GM12878 (cell line): ENCODE measurements around the gene ALG12. TPM values are rescaled to one million over a fixed set of nuclear protein-coding genes. Genes with fewer than 3 reads are reported as not detected.

ENCODE experiments used
- BACH1 ChIP-seq: fragments of 450-650 bp; IDR thresholded peaks from 2 replicates; pipeline ENCODE4 v1.6.1; 2017; ENCODE audit warnings: mild to moderate bottlenecking, borderline replicate concordance
- CHD2 ChIP-seq: IDR thresholded peaks from 2 replicates; pipeline ENCODE4 v1.6.1; 2011; ENCODE audit warnings: low read depth, low read length, improper control_type of control experiment, borderline replicate concordance
- CREM ChIP-seq: IDR thresholded peaks from 2 replicates; pipeline ENCODE4 v1.6.1; 2014; ENCODE audit warnings: antibody characterized with exemption, low read depth
- EGR1 ChIP-seq, 2 experiments: IDR thresholded peaks; 1 replicate in 1 of 2; 2 replicates in 1 of 2; pipeline ENCODE4 v1.6.1; 2011 to 2012; ENCODE audit warnings: low read depth in 2 of 2, low read length in 2 of 2, borderline replicate concordance in 1 of 2, mild to moderate bottlenecking in 1 of 2, moderate library complexity in 1 of 2
- ESRRA ChIP-seq: IDR thresholded peaks from 2 replicates; pipeline ENCODE4 v1.6.1; 2012; ENCODE audit warnings: mild to moderate bottlenecking, low read length, improper control_type of control experiment
- FOXK2 ChIP-seq: fragments of 450-650 bp; IDR thresholded peaks from 2 replicates; pipeline ENCODE4 v1.6.1; 2017; ENCODE audit warnings: mild to moderate bottlenecking, moderate library complexity
- IRF4 ChIP-seq: IDR thresholded peaks from 2 replicates; pipeline ENCODE4 v1.6.1; 2011; ENCODE audit warnings: low read depth, low read length
- JUND ChIP-seq: IDR thresholded peaks from 2 replicates; pipeline ENCODE4 v1.6.1; 2012; ENCODE audit warnings: low read depth, mild to moderate bottlenecking, low read length, improper control_type of control experiment, moderate library complexity
- MEF2A ChIP-seq: IDR thresholded peaks from 2 replicates; pipeline ENCODE4 v1.6.1; 2011; ENCODE audit warnings: low read depth, mild to moderate bottlenecking, low read length, moderate library complexity; ENCODE audit not compliant: insufficient read depth
- MXI1 ChIP-seq: fragments of 150-350 bp; IDR thresholded peaks from 2 replicates; pipeline ENCODE4 v1.6.1; 2011; ENCODE audit warnings: low read depth, mild to moderate bottlenecking, inconsistent platforms, low read length, improper control_type of control experiment
- NR2C2 ChIP-seq: IDR thresholded peaks from 2 replicates; pipeline ENCODE4 v1.6.1; 2011; ENCODE audit warnings: borderline replicate concordance, low read depth; ENCODE audit not compliant: control insufficient read depth, insufficient read length
- NR2F1 ChIP-seq: fragments of 450-650 bp; conservative IDR thresholded peaks from 2 replicates; pipeline ENCODE4 v1.6.1; 2017; ENCODE audit warnings: mild to moderate bottlenecking
- PML ChIP-seq: IDR thresholded peaks from 2 replicates; pipeline ENCODE4 v1.6.1; 2012; ENCODE audit warnings: low read length, inconsistent platforms
- POLR2A ChIP-seq: IDR thresholded peaks from 2 replicates; pipeline ENCODE4 v1.6.1; 2011; ENCODE audit warnings: low read depth, mild to moderate bottlenecking, low read length
- POLR2AphosphoS5 ChIP-seq: IDR thresholded peaks from 2 replicates; pipeline ENCODE4 v1.6.1; 2011; ENCODE audit warnings: mild to moderate bottlenecking, low read length, inconsistent platforms
- YBX1 ChIP-seq: fragments of 450-650 bp; IDR thresholded peaks from 2 replicates; pipeline ENCODE4 v1.6.1; 2016; ENCODE audit warnings: antibody characterized with exemption
- YY1 ChIP-seq: IDR thresholded peaks from 2 replicates; pipeline ENCODE4 v1.6.1; 2011; ENCODE audit warnings: low read depth, mild to moderate bottlenecking, low read length
- polyA plus RNA-seq, 11 experiments: library from polyadenylated mRNA; depleted of rRNA in 4 of 11; unstranded in 6 of 11; stranded (reverse) in 5 of 11; fragments of >200 nt; fragmentation: Nextera tagmentation in 4 of 11; fragmentation: Illumina TruSeq in 1 of 11; extraction: Ambion mirVana in 4 of 11; extraction: Trizol in 1 of 11; gene quantifications; 1 replicate in 1 of 11; 2 replicates in 10 of 11; pipeline versions ENCODE4 v1.2.1 to v1.2.3, GENCODE V29; 2011 to 2016; ENCODE audit warnings: inconsistent platforms in 2 of 11, missing spikeins in 2 of 11, low read depth in 1 of 11
- total RNA-seq, 4 experiments: library from RNA; depleted of rRNA in 3 of 4; stranded (reverse); fragments of >200 nt in 3 of 4; fragmentation: Illumina TruSeq in 1 of 4; extraction: Trizol in 1 of 4; gene quantifications; 2 replicates each; pipeline versions ENCODE4 v1.2.1 to v1.2.3, GENCODE V29; 2013 to 2021
- TF ChIP-seq, protein P1 (sequence below): IDR thresholded peaks from 2 replicates; pipeline ENCODE4 v1.6.1; 2012; ENCODE audit warnings: mild to moderate bottlenecking, low read depth, low read length
- TF ChIP-seq, protein P2 (sequence below): IDR thresholded peaks from 2 replicates; pipeline ENCODE4 v1.6.1; 2012; ENCODE audit warnings: low read length, inconsistent platforms
- TF ChIP-seq, protein P3 (sequence below): IDR thresholded peaks from 2 replicates; pipeline ENCODE4 v1.6.1; 2011; ENCODE audit warnings: borderline replicate concordance, low read depth, mild to moderate bottlenecking, moderate library complexity, low read length; ENCODE audit not compliant: insufficient read depth, poor library complexity, severe bottlenecking
- TF ChIP-seq, protein P4 (sequence below): fragments of 450-650 bp; formaldehyde crosslinking; IDR thresholded peaks from 2 replicates; pipeline ENCODE4 v1.4.0; 2022; ENCODE audit warnings: mild to moderate bottlenecking, moderate library complexity

ALG12 gene
- total and polyA plus RNA-seq, 10 of the 15 experiments (the other 5 are each of a cell fraction or from before 2014, with no cell fraction given), result 0.22 to 23.4 (median 6.6) TPM

DNA sequence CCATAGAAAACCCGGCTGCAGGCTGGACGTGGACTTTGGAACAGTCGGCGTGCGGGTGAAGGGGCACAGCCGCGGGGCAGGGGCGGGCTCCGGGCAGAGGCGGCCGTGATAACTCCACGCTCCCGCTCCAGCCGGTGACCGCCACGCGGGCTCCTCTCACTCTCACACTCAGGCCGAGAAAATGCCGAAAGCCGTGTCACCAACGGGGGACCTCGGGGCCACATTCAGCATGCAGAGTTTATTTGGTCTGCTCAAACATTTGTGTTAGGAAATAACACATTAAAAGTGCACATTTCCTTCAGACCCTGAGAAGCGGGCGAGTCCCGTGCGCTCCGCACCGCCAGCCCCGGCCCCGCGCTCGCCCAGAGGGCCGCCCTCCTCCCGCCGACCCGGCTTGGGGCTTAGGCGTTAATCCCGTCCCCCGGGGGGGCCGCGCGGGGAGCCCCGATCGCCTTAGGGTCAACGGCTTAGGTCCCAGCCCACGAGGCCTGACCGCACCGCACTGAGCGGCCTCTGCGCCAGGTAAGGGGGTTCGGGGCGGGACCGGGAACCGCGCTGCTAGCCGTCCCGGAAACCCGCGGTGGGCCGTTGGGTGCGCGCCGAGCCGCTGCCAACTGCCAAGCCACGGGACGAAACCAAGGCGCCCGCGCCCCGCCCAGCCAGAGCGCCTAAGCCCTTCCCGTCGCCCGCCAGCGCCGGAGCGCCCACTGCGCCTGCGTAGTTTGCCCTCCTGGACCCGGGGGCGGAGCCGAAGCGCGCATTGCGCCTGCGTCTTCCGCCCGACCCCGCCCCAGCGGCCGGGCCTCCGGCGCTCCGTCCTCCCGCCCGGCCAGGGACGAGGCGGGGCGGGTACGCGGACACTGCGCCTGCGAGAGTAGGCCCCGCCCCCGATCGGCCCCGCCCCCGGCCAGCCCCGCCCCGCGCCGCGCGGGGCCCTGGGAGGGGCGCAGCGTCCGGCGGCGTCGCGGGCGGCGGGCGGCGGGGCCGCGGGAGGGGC lies 65.0 kb downstream of the ALG12 start, which contains the start of gene ZBED4 (continued):
- TF ChIP-seq FOXK2 (no peak), EGR1 (IDR thresholded peaks at IDR 0.05; ENCODE audit: borderline replicate concordance in 1 of 2, low read depth in 2 of 2, low read length in 2 of 2) (peak in 1 of 2 experiments; percentile 79; a peak in 2 of 3 replicates), YY1 (no peak), MXI1 (peak; percentile 79), MEF2A (no peak), POLR2A (peak; percentile 94), POLR2AphosphoS5 (0 out of 2 replicates have a peak, but pooled peaks have one; percentile 31), NR2C2 (no peak), YBX1 (no peak), BACH1 (peak; percentile 76; the same call in 1 of the 2 replicates), ESRRA (no peak), NR2F1 (peak; percentile 90), CHD2 (no peak), JUND (no peak), CREM (0 out of 2 replicates have a peak, but pooled peaks have one; percentile 14), IRF4 (no peak), PML (no peak)
- TF ChIP-seq, protein P1, sequence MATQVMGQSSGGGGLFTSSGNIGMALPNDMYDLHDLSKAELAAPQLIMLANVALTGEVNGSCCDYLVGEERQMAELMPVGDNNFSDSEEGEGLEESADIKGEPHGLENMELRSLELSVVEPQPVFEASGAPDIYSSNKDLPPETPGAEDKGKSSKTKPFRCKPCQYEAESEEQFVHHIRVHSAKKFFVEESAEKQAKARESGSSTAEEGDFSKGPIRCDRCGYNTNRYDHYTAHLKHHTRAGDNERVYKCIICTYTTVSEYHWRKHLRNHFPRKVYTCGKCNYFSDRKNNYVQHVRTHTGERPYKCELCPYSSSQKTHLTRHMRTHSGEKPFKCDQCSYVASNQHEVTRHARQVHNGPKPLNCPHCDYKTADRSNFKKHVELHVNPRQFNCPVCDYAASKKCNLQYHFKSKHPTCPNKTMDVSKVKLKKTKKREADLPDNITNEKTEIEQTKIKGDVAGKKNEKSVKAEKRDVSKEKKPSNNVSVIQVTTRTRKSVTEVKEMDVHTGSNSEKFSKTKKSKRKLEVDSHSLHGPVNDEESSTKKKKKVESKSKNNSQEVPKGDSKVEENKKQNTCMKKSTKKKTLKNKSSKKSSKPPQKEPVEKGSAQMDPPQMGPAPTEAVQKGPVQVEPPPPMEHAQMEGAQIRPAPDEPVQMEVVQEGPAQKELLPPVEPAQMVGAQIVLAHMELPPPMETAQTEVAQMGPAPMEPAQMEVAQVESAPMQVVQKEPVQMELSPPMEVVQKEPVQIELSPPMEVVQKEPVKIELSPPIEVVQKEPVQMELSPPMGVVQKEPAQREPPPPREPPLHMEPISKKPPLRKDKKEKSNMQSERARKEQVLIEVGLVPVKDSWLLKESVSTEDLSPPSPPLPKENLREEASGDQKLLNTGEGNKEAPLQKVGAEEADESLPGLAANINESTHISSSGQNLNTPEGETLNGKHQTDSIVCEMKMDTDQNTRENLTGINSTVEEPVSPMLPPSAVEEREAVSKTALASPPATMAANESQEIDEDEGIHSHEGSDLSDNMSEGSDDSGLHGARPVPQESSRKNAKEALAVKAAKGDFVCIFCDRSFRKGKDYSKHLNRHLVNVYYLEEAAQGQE, result no peak
- TF ChIP-seq, protein P2, sequence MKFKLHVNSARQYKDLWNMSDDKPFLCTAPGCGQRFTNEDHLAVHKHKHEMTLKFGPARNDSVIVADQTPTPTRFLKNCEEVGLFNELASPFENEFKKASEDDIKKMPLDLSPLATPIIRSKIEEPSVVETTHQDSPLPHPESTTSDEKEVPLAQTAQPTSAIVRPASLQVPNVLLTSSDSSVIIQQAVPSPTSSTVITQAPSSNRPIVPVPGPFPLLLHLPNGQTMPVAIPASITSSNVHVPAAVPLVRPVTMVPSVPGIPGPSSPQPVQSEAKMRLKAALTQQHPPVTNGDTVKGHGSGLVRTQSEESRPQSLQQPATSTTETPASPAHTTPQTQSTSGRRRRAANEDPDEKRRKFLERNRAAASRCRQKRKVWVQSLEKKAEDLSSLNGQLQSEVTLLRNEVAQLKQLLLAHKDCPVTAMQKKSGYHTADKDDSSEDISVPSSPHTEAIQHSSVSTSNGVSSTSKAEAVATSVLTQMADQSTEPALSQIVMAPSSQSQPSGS, result no peak
- TF ChIP-seq, protein P3, sequence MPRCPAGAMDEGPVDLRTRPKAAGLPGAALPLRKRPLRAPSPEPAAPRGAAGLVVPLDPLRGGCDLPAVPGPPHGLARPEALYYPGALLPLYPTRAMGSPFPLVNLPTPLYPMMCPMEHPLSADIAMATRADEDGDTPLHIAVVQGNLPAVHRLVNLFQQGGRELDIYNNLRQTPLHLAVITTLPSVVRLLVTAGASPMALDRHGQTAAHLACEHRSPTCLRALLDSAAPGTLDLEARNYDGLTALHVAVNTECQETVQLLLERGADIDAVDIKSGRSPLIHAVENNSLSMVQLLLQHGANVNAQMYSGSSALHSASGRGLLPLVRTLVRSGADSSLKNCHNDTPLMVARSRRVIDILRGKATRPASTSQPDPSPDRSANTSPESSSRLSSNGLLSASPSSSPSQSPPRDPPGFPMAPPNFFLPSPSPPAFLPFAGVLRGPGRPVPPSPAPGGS, result peak; percentile 52
- TF ChIP-seq, protein P4, sequence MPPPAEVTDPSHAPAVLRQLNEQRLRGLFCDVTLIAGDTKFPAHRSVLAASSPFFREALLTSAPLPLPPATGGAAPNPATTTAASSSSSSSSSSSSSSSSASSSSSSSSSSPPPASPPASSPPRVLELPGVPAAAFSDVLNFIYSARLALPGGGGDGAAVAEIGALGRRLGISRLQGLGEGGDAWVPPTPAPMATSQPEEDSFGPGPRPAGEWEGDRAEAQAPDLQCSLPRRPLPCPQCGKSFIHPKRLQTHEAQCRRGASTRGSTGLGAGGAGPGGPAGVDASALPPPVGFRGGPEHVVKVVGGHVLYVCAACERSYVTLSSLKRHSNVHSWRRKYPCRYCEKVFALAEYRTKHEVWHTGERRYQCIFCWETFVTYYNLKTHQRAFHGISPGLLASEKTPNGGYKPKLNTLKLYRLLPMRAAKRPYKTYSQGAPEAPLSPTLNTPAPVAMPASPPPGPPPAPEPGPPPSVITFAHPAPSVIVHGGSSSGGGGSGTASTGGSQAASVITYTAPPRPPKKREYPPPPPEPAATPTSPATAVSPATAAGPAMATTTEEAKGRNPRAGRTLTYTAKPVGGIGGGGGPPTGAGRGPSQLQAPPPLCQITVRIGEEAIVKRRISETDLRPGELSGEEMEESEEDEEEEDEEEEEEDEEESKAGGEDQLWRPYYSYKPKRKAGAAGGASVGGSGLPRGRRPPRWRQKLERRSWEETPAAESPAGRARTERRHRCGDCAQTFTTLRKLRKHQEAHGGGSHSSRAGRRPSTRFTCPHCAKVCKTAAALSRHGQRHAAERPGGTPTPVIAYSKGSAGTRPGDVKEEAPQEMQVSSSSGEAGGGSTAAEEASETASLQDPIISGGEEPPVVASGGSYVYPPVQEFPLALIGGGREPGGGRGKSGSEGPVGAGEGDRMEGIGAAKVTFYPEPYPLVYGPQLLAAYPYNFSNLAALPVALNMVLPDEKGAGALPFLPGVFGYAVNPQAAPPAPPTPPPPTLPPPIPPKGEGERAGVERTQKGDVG (CRISPR knock-in tag), result no peak
